Measurements from ENCODE around the gene TAF1.
"Not testable (repeated sequence)": the region's sequence is repeated elsewhere in the genome, so short reads cannot be mapped to it uniquely, and the experiment has no call there.

The TAF1 gene

GRCh38 chrX:71439420-71439819 is 73.3 kb downstream of the TAF1 start:
- no peak for DNase-seq (ENCODE audit: low spot score)

GRCh38 chrX:71439896-71440295 is 73.7 kb downstream of the TAF1 start:
- no peak for DNase-seq (ENCODE audit: low spot score)

GRCh38 chrX:71440401-71440800 is 74.2 kb downstream of the TAF1 start:
- DNase-seq (ENCODE audit: low spot score) = no peak

GRCh38 chrX:71441809-71442208 is 75.7 kb downstream of the TAF1 start:
- not testable (repeated sequence) for DNase-seq (ENCODE audit: low spot score)

GRCh38 chrX:71450433-71451106 is 84.4 kb downstream of the TAF1 start:
- DNase-seq (ENCODE audit: low spot score) = no peak

GRCh38 chrX:71451518-71451917 is 85.4 kb downstream of the TAF1 start:
- not testable (repeated sequence) for DNase-seq (ENCODE audit: low spot score)

GRCh38 chrX:71453056-71453455 is 86.9 kb downstream of the TAF1 start:
- DNase-seq (ENCODE audit: low spot score) = no peak

- no peak for DNase-seq (ENCODE audit: low spot score)
Observed at GRCh38 chrX:71454222-71454621, 88.1 kb downstream of the TAF1 start.

- DNase-seq (ENCODE audit: low spot score) = no peak
Observed at GRCh38 chrX:71458866-71459265, 92.7 kb downstream of the TAF1 start.

- no peak for DNase-seq (ENCODE audit: low spot score)
Observed at GRCh38 chrX:71464968-71465367, 98.8 kb downstream of the TAF1 start.

GRCh38 chrX:71466979-71467523 is 100.9 kb downstream of the TAF1 start:
- DNase-seq (ENCODE audit: low spot score) = no peak

- DNase-seq (ENCODE audit: low spot score) = no peak
Observed at GRCh38 chrX:71475785-71476540, 109.8 kb downstream of the TAF1 start.

GRCh38 chrX:71482228-71482958 is 116.2 kb downstream of the TAF1 start:
- no peak for DNase-seq (ENCODE audit: low spot score)

- DNase-seq (ENCODE audit: low spot score) = no peak
Observed at GRCh38 chrX:71487814-71488213, 121.7 kb downstream of the TAF1 start.

GRCh38 chrX:71489540-71489939 is 123.4 kb downstream of the TAF1 start:
- DNase-seq (ENCODE audit: low spot score) = peak; percentile 35

GRCh38 chrX:71492231-71493065 is 126.3 kb downstream of the TAF1 start:
- DNase-seq (ENCODE audit: low spot score) = peak; percentile 31

GRCh38 chrX:71493111-71493613 is 127.0 kb downstream of the TAF1 start:
- no peak for DNase-seq (ENCODE audit: low spot score)

- DNase-seq (ENCODE audit: low spot score) = not testable (repeated sequence)
Observed at GRCh38 chrX:71495979-71496378, 129.8 kb downstream of the TAF1 start.

- no peak for DNase-seq (ENCODE audit: low spot score)
Observed at GRCh38 chrX:71496476-71496875, 130.3 kb downstream of the TAF1 start.

GRCh38 chrX:71502080-71502479 is 135.9 kb downstream of the TAF1 start:
- DNase-seq (ENCODE audit: low spot score) = not testable (repeated sequence)

- DNase-seq (ENCODE audit: low spot score) = no peak
Observed at GRCh38 chrX:71504346-71504745, 138.2 kb downstream of the TAF1 start.
